HG02970 (cell line): Measurements from ENCODE around the gene CA12.
"Not testable (repeated sequence)": the region's sequence is repeated elsewhere in the genome, so short reads cannot be mapped to it uniquely, and the experiment has no call there.

ENCODE experiments used
- ATAC-seq: cut with Tn5 transposase; IDR thresholded peaks from one replicate; pipeline ENCODE4 v1.9.1; 2021; ENCODE audit warnings: mild to moderate bottlenecking, moderate library complexity, moderate number of reproducible peaks; ENCODE audit not compliant: unreplicated experiment, low FRiP score

The CA12 gene

DNA sequence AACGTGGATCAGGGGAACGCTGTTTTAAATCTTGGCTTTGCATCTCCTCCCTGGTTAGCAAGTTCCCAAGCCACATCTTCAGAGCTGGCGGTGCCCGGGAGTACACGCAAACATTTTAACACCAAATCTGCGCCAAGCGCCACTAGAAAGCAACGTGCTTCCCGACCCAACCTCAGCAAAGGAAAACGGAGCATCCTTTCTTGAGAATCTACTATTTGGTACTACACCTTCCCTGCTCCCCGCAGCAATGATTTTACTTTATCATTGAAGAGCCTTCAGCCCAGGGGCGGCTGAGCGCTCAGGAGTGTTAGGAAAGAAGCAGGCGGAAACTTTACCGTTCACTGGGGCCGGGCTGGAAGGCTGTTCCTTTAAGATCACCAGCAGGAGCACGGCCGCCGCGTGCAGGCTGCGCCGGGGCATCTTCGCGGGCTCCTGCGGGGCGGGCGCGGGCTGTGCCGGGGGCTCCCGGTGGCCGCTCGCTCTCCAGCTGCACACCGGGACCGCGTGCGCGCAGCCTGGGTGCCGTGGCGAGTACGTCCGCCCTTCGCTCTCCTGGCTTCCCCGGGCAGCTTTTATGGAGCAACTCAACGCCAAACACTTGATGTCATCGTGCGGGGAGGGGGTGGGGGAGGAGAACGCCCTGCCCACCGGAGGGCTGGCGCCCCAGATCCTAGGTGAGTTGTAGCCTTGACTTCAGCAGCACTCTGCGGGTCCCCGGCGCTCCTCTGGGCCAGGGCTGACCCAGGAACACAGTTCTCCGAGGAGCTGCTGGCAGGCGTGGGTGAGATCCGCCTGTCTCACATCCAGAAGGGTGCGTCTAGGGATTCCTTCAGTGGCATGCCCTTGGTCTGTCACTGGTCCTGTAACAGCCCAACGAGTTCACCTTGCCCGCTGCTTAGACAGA lies at the start of gene CA12:
TSS of gene CA12 (minus strand) at position 546 of the 904 bp plus-strand sequence. CDS start at position 420, 126 bp downstream.
- ATAC-seq: no peak

DNA sequence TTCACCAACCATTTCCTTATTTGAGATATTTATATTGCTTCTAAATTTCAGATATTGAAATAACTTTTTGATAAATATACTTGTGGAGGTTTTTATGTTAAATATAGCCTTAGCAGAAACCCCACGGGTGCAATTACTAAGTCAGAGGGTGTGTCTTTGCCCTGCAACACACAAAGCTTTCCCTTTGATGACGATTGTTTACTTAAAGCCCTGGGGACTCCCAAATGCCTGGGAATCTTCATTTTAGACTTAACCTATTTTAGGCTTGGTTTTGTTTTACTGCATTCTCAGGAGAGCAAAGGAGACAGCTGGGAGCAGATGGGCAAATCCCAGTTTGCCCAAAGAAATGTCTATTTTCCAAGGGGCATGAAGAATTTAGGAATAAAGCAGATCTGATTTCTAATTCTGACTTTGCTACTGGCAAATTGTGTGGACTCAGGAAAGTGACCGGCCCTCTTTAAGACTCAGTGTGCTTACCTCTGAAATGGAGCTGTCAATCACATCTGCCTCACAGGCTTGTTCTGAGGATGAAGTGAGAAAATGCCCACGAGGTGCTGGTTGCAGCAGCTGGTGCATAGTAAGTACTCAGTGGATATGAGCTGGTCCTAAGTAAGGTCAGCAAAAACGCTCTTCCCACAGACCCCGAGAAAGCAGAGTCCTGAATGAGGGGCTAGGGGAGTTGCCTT lies 49.3 kb upstream of the CA12 start:
- ATAC-seq: no peak

DNA sequence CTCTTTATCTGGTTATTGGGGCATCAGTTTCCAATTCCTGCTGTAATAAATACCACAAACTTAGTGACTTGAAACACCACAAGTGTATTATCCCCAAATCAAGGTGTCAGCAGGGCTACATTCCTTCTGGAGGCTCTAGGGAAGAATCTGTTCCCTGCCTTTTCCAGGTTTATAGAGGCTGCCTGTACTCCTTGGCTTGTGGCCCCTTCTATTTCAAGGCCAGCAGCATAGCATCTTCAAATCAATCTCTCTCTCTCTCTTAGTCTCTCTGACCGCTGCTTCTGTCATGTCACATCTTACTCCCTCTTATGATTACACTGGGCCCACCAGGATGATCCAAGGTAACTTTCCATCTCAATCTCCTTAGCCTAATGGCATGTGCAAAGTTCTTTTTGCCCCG lies 44.9 kb upstream of the CA12 start:
- no peak for ATAC-seq

DNA sequence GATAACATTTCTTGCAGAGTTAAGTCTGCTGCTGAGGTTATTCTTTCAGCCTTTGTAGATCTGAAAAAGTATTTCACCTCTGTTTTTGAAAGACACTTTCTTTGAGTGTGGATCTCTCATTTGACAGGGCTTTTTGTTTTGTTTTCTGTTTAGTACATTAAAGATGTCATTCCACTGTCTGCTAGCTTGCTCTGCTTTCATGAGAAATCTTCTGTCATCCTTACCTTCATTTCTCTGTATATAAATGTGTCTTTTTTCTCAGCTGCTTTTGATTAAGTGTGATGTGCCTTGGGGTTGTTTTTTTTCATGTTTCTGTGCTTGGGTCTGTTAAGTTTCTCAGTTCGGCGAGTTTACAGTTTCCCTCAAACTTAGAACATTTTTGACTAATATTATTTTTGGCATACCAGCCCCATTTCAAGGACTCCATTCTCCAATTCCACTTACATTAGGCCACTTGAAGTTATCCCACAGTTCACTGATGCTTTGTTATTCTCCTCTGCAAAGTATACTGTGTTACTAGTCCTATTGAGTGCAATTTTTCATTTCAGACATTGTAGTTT lies 43.9 kb upstream of the CA12 start:
- ATAC-seq: no peak

DNA sequence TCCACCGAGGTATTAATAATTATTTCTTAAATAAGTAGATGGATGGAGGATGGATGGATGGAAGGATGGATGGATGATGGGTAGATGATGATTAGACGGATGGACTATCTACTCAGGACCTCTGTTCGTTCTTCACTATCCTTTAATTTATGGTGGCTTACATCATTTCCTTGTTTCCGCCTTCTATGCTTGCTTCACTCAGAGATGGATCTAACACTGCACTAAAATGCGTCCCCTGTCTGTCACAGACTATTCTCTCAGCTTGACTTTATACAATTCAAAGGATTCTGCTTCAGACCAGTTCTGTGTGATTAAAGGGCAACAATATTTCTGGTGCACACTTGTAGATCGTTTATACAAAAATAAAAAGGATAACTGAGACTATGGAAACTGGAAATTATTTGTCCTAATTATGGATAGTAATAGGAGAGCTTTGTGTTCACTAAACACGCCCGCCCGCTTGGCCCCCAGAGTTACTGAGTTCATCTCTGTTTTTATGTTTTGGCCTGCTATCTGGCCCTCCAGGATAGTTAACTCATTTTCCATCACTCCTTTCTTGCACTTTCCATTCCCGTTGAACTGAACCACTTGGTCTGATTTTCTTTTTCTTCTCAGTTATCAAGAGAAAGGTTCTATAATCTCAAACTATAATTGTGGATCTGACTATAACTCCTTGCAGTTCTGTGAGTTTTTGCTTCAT lies 41.4 kb upstream of the CA12 start:
- no peak for ATAC-seq

DNA sequence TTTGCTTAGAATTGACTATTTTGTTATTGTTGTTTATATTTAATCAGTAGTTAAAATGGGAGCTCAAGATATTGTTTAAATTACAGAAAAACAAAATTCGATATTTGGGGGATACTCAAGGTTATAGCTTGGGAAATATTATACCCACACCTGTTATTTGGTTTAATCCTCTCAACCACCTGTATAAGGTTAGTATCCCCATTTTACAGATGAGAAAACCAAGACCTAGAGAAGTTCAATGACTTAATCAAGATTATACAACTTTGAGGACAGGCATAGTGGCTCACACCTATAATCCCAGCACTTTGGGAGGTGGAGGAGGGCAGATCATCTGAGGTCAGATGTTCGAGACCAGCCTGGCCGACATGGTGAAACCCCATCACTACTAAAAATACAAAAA lies 39.8 kb upstream of the CA12 start:
- no peak for ATAC-seq

DNA sequence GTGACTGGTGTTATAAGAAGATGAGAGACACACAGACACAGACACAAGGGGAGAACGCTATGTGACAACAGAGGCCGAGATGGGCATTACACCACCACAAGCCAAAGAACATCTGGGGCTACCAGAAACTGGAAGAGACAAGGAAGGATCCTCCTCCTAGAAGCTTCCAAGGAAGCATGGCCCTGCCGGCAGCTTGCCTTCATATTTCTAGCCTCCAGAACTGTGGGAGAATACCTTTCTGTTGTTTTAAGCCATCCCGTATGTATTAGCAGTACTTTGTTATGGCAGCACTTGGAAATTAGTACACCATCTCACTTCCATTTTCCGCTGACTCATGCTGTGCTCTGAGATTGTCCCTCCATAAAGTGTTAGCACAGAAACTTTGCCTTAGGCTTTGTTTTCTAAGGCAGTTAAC lies 38.7 kb upstream of the CA12 start:
- no peak for ATAC-seq

DNA sequence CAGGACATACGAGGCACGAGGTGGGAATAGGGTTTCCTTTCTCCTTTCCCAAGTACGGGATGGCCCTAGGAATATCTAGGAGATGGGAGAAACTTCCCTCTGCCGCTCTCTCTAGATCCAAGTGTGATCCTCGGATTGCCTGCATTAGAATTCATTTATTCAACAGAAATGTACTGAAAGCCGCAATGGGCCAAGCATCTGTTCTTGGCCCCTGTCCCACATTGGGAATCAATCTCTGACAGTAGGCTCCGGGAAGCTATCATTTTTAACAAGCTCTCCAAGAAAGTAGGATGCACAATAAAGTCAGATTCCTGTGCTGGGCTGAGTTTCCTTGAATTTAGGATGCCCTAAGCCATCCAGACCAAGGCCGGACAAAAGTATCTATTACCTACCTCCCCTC lies 37.2 kb upstream of the CA12 start:
- no peak for ATAC-seq

DNA sequence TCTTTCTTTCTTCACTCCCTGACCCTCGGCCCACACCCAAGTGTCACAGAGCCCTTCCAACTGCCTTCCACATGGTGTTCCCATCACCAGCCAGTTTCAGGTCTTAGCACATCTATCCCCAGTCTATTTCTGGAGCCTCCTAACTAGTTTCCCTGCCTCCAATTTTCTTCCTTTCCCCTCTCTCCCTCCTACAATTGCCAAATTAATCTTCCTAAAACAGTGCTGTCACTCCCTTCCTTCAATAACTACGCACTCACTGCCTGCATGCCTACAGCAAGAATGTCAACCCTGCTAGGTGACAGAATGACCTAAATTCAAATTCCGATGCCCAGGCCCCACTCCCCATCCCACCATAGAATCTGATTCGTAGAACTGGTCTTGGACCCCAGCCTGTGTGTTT lies 36.1 kb upstream of the CA12 start:
- no peak for ATAC-seq

DNA sequence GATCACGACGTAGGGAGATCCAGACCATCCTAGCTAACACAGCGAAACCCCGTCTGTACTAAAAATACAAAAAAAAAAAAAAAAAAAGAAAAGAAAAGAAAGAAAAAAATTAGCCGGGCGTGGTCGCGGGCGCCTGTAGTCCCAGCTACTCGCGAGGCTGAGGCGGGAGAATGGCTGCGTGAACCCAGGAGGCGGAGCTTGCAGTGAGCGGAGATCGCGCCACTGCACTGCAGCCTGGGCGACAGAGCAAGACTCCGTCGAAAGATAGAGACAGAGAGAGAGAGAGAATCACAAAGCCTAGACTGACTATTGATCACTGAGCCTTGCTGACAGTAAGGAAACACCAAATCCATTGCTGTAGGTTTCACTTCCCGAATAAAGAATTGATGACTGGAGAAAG lies 35.6 kb upstream of the CA12 start:
- ATAC-seq: not testable (repeated sequence)

DNA sequence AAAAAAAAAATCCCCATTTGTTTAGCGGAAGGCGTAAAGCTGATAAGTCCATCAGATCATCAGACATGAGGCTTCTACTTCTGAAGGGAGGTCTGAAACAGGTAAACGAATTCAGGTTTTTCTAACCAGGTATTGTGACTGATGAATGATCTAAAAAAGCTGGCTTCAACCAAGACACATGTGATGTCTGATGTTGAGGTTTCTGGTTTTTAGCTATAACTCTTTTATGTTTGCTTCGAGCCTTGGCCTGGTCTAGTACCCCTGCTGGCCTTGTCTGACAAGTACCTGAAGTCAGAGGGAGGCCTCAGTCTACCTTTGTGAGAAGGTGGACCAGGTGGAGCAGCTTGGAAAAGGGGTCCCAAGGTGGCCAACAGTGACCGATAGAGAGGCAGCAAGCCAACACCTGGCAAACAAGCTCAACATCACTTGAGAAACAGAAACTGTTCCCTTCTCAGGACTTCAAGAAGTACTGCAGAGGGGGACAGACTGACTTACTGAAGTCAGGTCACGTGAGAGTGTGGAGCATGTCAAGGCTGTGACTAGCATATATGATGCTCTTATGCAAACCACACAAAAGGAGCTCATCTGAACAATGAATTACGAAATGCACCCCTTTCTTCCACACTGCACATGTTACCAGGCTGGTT lies 33.0 kb upstream of the CA12 start:
- no peak for ATAC-seq

DNA sequence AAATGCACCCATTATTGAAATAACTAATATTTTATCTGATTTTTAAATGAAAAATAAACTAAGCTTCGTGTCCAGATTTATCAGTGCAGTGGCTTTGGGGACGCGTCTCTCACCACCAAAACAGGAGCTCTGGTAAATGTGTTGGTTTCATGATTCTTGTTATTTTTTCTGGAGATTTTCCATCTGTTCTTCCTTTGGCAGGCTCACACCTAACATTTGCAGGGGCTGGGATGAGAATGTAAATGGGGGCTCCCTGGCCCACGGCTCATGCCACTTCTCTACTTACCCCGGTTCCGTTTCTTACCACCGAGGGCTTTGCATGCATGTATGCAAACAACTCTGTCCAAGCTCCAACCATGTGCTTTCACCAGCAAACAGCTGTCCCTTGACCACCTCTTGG lies 30.9 kb upstream of the CA12 start:
- ATAC-seq: no peak

DNA sequence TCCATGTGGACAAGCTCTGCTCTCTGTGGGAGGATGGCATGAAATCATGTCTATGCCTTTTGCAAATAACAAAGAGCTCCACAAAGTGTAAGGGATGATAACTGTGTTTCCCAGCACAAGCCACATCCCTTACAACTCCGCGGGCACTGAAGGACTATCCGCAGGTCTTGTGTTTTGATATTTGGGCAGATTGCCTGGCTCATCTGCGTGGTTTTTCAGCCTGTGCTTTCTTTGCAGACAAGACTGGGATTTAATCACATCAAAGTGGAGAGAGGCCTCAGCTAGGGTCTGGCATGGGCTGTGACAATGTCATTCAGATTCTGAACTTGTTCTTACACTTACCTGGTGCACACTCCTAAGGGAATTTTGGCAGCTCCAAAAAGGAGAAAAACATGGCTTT lies 30.2 kb upstream of the CA12 start:
- no peak for ATAC-seq

DNA sequence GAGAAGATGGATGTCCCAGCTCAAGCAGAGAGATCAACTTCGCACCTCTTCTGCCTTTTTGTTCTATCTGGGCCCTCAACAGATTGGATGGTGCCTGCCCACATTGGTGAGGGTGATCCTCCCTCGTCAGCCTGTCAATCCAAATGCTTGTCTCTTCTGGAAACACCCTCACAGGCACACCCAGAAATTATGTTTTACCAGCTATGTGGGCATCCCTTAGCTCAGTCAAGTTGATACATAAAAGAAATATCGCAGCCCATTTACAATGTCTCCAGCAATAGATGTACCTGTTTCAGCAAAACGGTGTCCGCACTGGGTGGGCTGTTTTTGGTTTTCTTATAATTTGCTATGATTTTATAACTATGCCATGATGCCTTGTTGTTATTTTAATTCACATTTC lies 27.5 kb upstream of the CA12 start:
- no peak for ATAC-seq

DNA sequence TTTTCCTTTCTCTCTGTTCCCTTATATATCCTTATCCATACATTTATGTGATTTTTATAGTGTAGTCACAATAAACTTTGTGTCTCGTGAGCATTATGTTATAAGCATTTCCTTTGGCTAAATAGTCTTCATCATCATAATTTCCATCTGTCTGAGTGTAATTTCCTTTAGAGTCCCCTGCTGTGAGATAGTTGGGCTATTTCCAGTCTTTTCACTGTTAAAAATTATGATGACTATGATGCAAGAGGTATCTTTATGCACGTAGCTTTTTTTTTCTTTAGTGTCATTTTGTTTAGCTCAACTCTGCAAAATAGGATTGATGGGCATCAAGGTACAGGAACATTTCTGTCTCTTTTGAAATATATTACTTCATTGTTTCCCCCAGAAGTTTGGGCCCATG lies 26.9 kb upstream of the CA12 start:
- ATAC-seq: no peak

DNA sequence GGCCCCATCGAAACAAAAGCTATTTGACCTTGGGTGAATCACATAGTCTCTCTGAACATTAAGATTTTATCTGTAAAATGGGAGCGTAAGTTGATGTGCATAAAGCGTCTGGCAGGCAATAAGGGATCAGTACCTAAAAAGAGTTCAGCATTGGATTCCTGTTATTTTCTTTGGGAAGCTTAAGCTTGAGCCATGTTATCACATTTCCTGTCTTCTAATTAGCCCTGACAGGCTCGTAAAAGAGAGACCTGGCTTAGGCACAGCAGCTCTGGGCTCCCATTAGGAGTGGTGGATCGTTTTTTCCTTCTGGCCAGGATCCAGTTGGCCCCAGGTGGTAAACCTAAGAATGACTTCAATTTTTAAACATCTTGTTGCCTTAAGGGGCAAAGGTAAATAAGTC lies 26.0 kb upstream of the CA12 start:
- no peak for ATAC-seq

DNA sequence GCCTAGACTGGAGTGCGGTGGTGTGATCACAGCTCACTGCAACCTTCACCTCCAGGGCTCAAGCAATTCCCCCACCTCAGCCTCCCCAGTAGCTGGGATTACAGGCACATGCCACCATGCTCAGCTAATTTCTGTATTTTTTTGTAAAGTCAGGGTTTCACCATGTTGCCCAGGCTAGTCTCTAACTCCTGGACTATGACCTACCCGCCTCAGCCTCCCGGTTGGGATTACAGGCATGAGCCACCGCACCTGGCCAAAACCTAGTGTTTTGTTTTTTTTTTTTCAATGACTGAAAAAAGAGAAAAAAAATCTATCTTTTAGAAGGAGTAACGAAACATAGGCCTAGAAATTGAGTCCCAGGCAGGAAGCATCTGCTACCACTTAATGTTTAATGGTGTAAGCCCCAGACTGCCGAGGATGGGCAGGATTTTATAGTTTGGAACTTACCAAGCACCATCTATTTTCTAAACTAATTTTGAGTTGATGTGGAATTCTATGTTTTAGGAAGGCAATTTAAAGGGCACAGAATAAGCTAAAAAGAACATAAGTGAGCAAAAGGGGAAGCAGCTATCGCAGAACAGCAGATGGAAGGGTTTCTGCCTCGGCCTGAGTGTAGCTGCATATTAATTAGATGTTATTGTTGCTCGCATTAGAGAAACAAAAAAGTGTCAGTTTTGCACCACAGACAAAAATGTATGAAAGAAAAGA lies 24.2 kb upstream of the CA12 start:
- ATAC-seq: no peak

DNA sequence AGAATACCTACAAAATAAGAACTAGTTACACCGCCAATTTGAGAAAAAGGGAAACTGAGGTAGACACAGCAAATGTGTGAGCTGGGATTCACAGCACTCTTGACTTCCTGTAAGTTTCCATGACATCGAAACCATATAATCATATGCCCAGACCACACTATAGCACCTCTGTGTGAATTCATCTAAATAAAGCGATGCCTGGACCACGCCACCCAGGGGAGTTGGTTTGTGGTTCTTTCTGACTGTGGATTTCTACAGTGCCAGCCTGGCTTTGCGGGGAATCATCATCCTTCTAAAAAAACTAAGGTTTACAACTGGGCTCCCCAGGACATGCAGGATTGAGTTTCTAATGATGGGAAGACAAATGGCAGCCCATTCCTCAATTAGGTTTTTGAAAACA lies 23.5 kb upstream of the CA12 start:
- no peak for ATAC-seq

DNA sequence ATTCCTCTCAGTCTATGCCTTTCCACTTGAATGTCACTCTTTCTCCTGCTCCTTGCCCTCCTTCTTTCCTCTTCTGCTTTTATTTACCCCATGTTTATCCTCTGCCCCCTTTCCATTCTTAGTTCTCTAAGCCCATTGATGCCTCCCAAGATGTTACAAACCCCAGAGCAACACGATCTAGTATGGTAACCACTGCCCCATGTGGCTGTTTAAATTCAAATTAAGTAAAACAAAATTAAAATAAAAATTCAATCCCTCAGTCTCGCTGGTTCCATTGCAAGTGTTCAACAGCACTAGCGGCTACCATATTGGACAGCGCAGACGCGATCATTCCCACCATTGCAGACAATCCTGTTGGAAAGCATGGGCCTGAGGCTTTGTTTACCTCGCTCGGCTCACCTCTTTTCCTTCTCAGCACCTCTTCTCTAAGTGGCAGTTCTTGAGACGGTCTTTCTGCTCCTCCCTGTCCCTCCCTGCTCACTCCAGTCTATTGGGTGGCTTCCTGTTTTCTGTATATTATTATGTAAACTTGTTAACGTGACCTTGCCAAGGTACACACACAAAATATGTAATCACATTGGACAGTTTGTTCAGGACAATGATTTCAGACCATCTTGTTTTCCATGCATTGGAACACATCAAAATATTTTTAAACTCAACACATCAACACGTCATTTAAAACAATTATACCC lies 21.8 kb upstream of the CA12 start:
- ATAC-seq: no peak
